Hepatocyte (in vitro differentiated cells): ENCODE data around the gene COL4A3.

Source experiments
- EZH2 ChIP-seq: fragments of 200-600 bp; sonication (generic); IDR thresholded peaks from 2 replicates; pipeline ENCODE4 v1.6.1; 2016; ENCODE audit warnings: antibody characterized with exemption, mild to moderate bottlenecking, borderline replicate concordance
- EZH2phosphoT487 ChIP-seq: fragments of 200-600 bp; sonication (generic); IDR thresholded peaks from one replicate; pipeline ENCODE4 v1.6.1; 2018; ENCODE audit warnings: antibody characterized with exemption, mild to moderate bottlenecking, low read depth, moderate library complexity; ENCODE audit not compliant: unreplicated experiment, severe bottlenecking
- TF ChIP-seq, protein P1 (sequence below): fragments of 200-600 bp; sonication (generic); IDR thresholded peaks from 2 replicates; pipeline ENCODE4 v1.5.1; 2016; ENCODE audit warnings: antibody characterized with exemption, mild to moderate bottlenecking; ENCODE audit not compliant: poor library complexity

DNA sequence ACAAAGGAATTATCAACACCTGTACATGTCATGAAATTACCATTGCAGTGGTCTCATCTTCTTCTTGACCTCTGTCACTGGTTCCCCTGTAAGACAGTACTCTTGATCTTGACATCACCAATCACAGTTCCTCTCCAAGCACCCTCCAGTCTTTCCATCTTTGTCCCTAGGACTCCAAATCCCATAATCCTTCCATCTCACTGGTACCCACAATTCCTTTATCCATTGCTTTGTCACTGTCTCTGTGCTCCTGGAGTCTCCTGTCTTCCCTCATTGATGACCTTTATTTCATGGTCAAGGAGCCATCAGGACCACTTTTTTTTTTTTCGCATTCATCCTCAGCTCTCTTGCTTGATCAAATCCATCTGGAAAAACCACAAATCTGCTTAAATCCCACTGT, 56.7 kb downstream of the COL4A3 start:
- TF ChIP-seq, protein P1, sequence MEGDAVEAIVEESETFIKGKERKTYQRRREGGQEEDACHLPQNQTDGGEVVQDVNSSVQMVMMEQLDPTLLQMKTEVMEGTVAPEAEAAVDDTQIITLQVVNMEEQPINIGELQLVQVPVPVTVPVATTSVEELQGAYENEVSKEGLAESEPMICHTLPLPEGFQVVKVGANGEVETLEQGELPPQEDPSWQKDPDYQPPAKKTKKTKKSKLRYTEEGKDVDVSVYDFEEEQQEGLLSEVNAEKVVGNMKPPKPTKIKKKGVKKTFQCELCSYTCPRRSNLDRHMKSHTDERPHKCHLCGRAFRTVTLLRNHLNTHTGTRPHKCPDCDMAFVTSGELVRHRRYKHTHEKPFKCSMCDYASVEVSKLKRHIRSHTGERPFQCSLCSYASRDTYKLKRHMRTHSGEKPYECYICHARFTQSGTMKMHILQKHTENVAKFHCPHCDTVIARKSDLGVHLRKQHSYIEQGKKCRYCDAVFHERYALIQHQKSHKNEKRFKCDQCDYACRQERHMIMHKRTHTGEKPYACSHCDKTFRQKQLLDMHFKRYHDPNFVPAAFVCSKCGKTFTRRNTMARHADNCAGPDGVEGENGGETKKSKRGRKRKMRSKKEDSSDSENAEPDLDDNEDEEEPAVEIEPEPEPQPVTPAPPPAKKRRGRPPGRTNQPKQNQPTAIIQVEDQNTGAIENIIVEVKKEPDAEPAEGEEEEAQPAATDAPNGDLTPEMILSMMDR, result no peak
- TF ChIP-seq EZH2 (no peak), EZH2phosphoT487 (no peak)
